A204.1 (cell line): ENCODE data around the gene EHMT1.
"Not testable (repeated sequence)": the region's sequence is repeated elsewhere in the genome, so short reads cannot be mapped to it uniquely, and the experiment has no call there.

ENCODE experiments used
- FAIRE-seq: peaks from 2 replicates; lab custom pipeline; 2012; peaks lifted over from hg19 to GRCh38; lab: Jason Lieb, UNC

EHMT1 gene

GRCh38 chr9:137875354-137875753, 256.5 kb downstream of the EHMT1 start:
- FAIRE-seq, result no peak

GRCh38 chr9:137875846-137876245, 257.0 kb downstream of the EHMT1 start:
- FAIRE-seq, result no peak

DNA sequence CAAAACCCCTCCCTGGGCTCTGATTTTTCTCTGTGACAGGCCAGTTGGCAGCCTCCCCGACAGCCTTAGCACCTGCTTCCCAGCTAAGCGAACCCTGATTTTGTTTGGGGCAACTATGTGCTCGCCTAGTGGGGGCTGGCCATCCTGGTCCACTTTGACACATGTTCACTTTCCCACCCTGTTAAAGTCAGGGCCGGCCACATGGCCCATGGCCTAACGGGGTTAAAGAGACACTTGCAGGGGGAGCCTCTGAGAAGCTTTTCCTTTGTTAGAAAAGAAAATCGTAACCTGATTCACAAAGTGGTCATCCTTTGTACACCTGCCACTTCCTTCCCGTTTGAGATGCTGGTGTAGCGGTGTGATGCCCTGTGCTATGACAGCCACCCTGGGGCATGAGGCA, 257.5 kb downstream of the EHMT1 start:
- FAIRE-seq, result no peak

GRCh38 chr9:137876781-137877386, 258.1 kb downstream of the EHMT1 start:
- FAIRE-seq, result no peak

DNA sequence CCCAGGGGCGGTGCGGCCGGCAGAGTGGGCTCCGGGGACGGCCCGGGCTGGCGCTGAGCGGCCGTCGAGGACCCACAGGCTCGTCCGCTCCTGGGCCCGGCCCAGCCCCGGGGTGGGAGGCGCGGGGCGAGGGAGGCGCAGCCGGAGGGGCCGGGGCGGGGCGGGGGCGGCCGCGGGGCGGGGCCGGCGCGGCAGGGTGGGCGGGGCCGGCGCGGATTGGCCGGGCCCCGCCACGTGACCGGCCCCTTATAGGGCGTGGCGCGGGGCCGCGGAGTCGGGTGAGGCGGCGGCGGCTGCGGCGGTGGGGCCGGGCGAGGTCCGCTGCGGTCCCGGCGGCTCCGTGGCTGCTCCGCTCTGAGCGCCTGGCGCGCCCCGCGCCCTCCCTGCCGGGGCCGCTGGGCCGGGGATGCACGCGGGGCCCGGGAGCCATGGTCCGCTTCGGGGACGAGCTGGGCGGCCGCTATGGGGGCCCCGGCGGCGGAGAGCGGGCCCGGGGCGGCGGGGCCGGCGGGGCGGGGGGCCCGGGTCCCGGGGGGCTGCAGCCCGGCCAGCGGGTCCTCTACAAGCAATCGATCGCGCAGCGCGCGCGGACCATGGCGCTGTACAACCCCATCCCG, 258.8 kb downstream of the EHMT1 start, which contains the start of gene CACNA1B:
CACNA1B (plus strand) TSS at position 277 of the 617 bp plus-strand sequence; CDS start at position 429, 152 bp downstream.
- FAIRE-seq, result not testable (repeated sequence)

DNA sequence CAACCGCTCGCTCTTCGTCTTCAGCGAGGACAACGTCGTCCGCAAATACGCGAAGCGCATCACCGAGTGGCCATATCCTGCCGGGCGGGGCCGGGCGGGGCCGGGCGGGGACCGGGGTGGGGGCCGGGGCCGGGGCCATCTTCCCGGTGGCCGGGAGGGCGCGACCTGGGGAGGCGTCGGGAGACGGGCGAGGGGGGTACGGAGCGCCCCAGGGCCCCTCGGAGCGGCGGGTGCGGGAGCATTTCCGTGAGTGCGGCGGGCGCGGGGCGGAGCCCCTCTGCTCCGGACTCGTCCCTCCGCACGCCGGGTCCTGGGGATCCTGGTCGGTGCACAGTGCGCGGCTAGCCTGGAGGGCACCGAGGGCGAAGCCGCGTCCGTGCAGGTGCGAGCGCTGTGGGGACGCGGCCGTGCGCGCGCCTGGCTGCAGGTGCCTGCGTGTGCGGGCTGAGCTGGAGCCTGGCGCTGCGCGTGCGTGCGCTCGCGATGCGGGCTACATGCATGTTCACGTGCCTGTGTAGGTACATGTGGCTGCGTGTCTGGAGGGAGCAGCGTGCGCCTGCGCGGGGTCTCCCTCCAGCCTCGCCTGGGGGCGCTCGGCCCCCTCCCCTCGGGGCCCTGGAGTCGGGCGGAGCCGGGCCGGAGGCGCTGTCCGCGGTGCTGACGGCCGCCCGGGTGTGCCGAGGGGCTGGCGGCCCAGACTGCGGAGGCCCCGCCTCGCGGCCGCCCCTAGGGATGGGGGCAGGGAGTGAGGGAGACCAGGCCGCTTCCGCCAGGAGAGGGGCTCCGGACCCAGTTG, 259.5 kb downstream of the EHMT1 start:
- FAIRE-seq, result no peak

DNA sequence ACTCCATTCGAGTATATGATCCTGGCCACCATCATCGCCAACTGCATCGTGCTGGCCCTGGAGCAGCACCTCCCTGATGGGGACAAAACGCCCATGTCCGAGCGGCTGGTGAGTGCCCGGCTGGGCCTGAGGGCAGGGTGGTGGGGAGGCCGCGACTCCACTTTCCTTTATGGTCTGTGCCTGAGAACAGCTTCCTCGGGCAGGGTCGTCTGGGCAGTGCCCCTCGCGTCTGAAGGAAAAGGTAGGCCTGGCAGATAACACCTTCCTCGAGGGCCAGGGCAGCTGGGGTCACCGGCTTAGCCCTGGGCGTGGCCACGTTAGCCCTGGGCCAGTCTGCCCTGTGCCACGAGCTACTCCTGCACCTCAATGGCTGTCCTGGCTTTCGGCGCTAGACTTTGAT, 260.2 kb downstream of the EHMT1 start:
- FAIRE-seq, result no peak

- no peak for FAIRE-seq
Observed at GRCh38 chr9:137879566-137880150, 260.9 kb downstream of the EHMT1 start.

DNA sequence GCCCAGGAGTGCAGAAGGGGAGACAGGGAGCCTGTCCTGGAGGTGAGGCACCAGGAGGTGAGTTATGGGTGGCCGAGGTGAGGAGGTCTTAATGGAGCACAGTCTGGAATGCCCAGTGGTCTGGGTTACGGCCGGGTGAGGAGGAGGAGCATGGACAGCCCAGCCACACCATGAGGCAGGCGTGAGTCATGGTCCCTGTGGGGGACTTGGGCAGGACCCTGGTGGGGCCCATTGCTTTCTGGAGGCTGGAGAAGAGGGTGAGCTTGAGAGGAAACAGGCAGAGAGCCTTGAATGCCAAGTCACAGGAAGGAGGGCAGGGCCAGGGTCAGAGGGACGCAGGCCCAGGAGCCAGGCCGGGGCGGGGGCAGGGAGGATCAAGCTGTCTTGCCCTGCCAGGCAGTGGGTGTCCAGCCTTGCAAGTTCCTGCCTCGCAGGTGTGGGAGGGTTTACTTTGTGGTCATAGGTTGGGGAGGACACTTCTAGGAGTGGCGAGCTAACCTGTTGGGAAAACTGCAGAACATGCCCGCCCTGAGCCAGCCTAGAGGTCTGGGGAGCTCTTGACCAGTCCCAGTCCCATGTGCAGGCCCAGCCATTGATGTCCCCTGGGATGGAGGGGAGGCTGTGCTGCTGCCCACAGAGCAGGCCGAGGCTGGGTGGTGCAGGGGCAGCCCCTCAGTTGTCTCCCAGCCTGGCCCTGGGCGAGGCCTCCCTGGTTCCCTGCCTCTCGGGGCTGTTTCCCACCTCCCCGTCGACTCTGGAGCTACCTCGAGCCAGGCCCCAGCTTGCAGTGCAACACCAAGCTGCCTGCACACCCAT, 261.6 kb downstream of the EHMT1 start:
- no peak for FAIRE-seq

DNA sequence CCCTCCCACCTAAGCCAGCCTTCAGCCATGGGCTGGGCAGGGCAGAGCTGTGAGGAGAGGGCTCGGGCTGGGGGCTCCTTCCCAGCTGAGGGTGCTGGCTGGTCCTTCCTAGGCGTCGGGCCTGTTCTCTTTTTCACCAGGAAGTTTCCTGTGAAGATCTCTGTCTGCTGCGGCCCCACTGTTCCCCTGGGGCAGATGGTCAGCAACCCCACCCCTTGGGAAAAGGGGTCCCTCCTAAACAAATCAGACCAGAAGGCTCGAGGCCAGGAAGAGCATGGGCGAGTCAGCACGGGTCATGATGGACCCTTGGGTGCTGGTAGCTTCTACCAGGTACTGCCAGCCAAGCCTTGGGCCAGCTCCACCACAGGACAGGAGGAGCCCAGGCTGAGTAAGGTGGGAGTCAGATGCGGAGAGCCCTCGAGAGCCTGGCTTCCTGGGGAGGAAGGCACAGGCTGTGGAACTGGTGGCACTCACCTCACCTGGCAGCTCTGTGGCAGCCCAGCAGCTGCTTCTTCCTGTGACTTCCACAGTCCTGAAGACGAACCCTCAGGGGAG, 262.2 kb downstream of the EHMT1 start:
- FAIRE-seq, result no peak

- no peak for FAIRE-seq
Observed at GRCh38 chr9:137881591-137882505, 263.0 kb downstream of the EHMT1 start.

- FAIRE-seq, result no peak
Observed at GRCh38 chr9:137882506-137882821, 263.7 kb downstream of the EHMT1 start.

GRCh38 chr9:137883977-137884376, 265.2 kb downstream of the EHMT1 start:
- not testable (repeated sequence) for FAIRE-seq

- not testable (repeated sequence) for FAIRE-seq
Observed at GRCh38 chr9:137884547-137884946, 265.7 kb downstream of the EHMT1 start.

- not testable (repeated sequence) for FAIRE-seq
Observed at GRCh38 chr9:137885121-137885520, 266.3 kb downstream of the EHMT1 start.
